PC-3 (cell line): ENCODE data around the gene PODXL2.

Experiments used
- CTCF ChIP-seq: fragments of 300-600 bp; sonication (generic); conservative IDR thresholded peaks from 2 replicates; pipeline ENCODE4 v1.5.1; 2017; ENCODE audit warnings: antibody characterized with exemption, low read depth, mild to moderate bottlenecking, low read length
- EZH2 ChIP-seq: fragments of 300-600 bp; sonication (generic); IDR thresholded peaks from one replicate; pipeline ENCODE4 v1.6.1; 2017; ENCODE audit warnings: antibody characterized with exemption, mild to moderate bottlenecking, low read length; ENCODE audit not compliant: unreplicated experiment

- no peak for TF ChIP-seq EZH2
- TF ChIP-seq CTCF = no peak
Measured at GRCh38 chr3:127646501-127647046, 17.6 kb downstream of the PODXL2 start.
